Kidney tubule cell (primary cell): ENCODE measurements around the gene CFDP1.

Experiments
- DNase-seq: peaks from one replicate; pipeline ENCODE4 v3.0.0-alpha.2; 2018; ENCODE audit warnings: low spot score

The CFDP1 gene

DNA sequence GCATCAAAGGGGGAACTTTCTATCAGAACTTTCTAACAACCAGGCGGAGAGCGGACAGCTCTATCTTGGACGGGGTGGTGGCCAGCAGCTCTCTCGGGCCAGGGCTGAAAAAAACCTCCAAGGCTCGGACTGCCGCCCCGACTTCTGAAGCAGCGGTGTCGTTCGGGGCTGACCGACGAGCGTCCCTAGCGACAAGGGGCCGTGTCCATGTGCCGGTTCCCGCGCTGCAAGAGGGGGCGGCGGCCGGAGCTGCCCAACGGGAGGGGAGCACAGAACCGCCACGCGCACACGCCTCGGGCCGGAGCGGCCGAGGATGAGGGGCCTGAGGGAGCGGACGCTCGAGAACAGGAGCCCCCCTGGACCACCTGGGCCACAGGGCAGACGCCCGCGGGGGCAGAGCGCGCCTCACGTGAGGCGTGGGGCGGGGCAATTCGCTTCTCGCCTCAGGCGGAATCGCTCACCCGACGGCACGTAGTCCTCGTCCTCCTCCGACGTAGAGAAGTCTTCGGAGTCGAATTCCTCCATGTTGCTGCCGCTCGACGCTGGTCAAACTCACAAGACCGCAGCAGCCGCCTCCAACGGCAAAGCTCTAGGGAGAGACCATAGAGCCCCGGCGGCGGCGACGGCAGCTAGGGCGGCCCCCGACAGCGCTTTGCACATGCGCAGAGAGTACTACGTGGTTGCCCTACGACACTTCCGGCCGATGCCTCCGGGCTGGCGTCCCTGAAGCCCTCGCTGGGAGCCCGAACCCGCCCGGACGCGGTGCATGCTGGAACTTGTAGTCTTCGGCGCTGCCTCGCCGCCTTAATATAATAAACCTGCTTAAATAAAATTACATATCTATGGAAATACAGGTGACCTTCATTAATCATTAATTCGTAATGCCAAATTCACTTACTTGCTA lies at the start of gene CFDP1:
Gene CFDP1 (minus strand): TSS at position 676 of the 904 bp plus-strand sequence. CDS start 151 bp downstream, at position 525.
- DNase-seq, result peak; percentile 95

DNA sequence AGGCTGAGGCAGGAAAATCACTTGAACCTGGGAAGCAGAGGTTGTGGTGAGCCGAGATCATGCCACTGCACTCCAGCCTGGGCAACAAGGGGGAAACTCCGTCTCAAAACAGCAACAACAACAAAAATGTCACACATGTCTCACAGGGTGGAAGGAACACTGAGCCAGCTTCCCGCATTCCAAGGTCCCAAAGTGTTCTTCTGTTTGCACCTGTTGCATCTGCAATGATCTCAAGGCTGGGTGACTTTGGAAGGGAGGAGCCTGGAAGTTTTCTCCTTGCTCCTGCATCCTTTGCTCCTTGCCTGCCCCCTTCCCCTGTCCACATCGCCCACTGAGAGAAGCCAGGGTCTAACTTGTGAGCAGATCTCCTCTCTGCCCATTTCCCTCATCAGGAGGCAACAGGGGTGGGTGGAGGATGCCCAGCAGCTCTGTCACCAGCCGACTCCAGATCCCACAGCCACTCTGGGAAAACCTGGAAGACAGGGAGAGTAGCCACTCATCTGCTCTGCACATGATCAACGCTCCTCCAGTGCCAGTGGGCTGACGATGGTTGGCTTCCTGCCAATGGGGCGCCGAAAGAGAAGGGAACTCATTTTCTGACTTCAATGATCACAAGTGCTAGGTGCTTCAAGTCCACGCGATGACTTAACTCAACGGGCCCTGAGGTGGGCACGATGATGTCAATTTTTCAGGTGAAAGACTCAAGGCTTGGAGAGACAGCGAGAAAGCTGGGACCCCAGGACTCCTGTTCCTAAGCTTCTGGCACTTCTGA lies 49.3 kb upstream of the CFDP1 start:
- DNase-seq, result no peak

DNA sequence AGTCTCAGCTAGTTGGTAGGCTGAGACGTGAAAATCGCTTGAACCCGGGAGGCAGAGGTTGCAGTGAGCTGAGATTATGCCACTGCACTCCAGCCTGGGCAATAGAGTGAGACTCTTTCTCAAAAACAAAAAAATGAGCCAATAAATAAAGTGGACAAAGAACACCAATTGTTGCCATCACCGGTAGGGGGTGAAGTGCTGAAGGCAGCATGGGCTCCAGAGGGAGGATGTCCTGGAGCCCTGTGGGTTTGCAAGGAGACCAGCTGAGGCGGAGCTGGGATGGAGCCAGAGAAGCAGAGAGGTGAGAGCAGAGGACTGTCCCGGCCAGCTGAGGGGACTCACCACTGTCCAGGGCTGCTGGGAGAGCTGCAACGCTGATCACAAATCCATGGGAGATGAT lies 48.2 kb upstream of the CFDP1 start:
- DNase-seq, result no peak

DNA sequence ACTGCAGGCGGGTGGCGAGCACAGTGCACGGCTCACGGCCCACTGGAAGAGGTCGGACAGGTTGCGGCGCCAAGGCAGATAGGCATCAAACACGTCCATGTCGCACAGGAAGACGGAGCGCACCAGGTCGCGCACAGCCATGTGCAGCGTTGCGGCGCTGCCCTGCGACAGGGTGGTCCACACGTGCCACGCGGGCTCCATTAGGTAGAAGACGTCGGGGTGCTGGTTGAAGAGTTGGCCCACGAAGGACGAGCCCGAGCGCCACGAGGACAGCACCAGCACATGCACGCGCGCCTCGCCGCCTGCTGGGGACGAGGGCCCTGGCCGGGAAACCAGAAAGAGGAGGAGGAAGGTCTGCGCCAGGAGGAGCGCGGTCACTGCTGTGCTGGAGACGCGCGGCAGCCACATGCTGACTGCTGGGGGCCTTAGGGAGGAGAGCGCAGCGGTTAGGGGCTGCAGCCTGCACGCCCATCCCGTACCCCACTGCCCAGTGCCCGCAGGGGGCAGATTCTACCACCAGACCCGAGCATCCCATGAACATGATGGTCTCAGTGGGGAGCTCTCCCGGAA lies 46.2 kb upstream of the CFDP1 start:
- no peak for DNase-seq

DNA sequence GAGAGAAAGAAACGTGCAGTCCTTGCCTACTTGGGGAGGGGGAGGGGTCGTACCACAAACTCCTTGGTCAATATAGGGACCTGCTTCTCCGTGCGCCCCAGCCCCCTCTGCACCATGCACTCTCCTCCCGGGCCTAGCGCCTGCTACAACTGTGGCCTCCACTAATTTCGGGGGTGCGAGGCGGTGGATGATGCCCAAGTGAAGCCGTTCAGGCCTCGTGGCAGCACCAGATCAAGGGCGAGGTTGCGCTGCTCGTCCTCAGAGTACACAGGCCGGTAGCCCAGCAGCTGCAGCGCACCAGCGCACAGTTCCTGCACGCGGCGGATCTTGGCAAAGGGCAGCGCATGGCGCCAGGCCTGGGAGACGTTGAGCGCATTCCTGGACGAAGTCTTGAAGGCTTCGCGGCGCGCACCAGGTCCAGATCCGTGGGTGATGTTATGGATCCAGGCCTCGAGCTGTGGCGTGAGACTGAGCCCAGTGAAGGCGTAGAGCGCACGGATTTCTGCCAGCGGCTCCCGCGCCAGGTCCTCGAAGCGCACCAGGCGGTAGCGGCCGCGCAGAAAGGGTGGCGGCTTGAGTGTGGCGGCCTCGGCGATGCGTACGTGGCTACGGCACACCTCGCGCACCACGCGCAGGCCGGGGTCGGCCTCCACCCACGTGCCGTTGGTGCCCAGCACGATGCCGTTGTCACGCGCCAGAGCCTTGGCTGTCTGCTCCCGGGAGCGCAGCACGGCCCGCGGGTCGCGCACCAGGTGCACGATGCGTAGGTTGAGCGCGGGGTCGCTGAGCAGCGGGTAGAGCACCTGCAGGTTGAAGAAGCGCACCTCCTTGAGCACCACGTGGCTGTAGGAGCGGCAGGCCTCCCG lies 45.4 kb upstream of the CFDP1 start:
- no peak for DNase-seq

DNA sequence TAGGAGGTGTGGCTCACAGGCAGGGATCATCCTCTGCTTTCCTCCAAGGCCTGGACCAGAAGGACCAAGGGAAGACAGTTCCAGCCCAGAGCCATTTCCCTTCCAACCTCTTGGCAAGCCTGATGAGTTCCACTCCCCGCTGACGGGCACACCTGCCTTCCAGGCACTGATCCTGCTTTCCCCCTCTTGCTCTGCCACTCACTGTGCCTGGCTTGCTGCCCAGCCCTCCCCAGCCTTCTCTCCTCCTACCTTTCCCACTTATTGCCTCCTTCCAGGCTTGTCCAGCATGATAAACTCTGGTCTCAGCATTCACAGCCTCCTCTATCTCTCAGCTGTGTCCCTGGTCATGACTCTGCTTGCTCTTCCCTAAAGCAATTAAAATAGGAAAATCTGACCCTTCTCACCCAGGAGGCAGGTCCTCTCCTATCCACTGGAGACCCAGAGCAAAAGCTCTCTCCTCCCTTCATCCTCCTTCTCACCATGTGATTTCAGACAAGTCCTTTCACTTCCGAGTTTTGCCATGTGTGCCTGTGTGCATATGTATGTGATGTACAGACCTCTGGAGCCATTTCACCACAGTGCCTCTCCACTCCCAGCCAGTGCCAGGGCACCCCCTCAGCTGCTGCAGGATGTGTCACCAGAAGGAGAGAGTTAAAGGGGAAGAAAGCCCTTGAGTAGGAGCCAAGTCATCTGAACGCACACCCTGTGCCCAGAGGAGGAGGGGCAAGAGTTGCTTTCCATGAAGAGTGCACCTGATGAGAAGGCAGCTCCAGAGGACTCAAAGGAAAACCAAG lies 44.6 kb upstream of the CFDP1 start:
- peak; percentile 59 for DNase-seq

DNA sequence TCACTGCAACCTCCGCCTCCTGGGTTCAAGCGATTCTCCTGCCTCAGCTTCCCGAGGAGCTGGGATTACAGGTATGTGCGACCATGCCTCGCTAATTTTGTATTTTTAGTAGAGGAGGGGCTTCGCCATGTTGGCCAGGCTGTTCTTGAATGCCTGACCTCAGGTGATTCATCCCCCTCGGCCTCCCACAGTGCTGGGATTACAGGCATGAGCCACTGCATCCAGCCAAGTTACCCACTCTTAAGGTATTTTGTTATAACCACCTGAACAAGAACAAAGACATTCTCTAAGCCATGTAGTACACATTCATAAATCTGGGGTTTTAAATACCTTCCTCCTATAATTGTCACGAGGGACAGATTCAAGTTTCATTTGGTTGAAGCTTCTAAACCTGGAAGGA lies 43.5 kb upstream of the CFDP1 start:
- peak; percentile 95 for DNase-seq

DNA sequence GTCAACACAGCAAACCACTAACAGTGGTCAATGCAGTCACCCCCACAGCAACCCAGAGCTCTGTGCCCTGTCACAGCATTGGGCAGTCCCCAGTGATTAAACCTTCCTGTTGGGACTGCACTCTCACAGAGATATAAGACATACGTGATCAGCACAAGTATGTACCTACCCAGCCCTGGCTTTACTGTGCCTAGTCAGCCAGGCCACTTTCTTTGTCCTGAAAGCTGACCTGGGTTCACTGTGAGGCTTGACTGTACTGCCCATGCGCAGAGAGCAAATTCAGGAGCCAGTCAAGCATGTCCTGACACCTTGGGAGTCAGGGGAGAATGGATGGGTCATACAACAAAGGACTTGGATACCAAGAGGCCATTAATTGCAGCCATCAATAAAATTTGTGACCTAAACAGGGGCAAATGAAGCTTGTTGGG lies 42.1 kb upstream of the CFDP1 start:
- DNase-seq, result peak; percentile 78

DNA sequence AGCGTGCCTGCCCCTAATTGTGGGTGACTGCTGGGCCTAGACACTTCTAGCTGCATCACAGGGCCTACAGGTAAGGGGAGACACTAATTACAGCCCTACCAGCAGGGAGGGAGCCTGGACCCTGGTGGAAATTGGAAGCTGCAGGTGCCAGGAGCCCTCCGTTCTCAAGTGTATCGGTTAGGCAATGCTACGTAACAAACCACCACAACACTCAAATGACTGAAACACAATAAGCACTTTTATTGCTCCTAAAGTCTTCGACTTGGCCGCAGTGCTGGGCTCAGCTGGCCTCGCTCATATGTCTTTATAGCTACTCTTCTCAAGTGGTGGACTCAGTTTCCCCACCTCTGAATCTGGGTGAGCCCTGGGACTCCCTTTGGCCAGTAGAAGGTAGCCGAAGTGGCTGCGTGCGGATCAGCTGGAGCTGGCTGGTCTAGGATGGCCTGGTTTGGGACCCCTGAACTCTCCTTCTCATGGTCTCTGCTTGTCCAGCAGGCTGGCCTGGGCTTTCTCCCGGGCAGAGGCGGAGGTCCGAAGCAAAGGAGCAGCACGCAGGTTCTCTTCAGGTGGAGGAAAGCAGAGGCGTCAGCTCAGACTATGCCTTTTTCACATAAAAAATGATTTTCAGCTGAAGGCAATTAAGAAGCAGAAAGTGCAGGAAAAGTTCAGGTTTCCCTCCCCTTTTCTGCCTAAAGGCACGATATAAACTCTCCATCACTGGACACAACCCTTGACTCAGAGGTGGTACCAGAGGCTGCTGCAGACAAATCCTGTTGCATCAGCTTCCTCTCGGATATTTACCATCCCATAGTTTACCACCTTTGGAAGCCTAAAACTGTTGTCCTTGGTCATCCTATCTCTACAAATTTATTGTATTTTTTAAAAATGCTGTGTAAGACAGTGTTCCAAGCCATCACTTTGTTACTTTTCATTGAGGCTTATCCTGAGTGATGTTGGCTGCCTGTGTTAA lies 39.9 kb upstream of the CFDP1 start:
- no peak for DNase-seq

DNA sequence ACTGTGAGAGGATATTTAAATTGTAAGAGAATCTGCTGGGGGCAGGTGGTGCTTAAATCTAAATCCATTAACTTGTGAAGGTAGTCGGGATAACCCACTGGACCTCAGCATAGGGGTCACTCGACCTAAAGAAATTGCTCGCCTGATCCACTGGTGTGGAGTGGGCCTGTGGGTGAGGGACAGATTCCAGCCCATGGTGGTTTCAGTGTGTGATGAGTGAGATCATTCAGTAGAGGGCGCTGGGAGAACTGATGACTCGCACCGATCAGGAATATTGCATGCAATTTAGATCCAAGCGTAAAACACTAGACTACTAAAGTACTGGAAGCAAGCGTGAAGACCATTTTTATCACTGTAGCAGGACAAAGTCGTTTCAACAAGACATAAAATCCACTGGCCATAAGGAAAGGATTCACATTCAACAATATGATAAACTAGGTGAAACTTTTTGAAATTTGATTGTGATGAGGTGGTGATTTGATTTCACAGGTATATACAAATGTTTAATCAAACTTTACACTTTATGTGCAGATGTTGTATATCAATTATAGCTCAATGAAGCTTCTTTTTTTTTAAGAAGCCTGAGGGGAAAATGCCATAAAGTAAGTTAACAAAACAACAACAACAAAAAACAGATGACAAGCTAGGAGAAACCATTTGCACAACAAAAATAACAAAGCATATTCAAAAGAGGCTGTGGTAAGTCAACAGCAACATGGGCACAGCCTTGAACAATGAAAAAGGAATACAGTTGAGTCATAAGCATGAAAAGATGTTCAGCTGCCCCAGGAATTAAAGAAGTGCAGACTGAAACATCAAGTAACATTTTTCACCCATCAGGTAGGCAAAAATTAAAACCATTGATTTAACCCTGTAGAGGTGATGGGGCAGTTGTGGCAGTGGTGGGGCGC lies 38.7 kb upstream of the CFDP1 start:
- DNase-seq, result peak; percentile 58

DNA sequence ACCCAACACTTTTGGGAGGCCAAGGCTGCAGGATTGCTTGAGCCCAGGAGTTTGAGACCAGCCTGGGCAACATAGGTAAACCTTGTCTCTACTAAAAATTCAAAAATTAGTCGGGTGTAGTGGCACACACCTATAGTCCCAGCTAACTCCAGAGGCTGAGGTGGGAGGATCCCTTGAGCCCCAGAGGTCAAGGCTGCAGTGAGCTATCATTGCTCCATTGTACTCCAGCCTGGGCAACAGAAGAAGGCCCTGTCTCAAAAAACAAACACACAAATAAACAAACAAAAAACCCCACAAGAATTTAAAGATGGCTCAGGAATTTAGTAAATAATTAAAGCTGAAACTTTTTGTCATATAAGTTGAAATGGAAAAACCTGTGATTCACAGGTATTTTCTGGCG lies 33.5 kb upstream of the CFDP1 start:
- no peak for DNase-seq

DNA sequence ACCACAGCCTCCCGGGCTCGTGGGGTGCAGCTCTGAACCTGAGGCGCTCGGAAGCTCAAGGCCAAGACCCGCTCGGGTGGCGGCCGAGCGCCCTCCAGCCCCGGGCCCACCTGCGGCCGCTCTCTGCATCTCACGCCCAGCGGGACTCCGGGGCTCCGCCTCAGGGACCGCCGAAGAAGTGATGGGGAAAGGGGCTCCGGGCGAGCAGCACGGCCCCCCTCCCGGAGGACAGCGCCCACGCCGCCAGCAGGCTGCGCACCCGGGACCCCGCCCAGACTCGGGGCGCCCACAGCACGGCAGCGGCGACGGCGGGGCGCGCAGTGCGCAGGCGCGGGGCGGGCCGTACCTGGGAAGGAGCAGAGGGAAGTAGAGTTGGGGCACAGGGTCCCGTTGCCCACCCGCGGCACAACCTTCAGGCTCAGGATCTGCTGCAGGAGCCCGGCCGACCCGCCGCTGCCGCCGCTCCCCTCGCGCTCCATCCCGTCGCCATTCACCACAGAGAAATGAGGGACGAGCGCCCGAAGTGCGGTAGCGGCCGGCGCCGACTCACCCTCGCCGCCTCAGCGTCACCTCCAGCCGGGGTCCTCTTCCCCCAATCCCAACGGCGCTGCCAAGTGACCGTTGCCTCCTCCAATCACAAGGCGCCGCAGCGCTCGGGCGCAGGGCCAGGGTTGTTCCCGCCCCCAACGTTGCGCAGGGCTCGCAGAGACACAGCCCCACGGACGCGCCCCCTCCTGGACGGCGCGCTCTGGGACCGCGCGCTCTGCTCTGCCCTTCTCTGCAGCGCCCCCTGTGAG lies 31.0 kb upstream of the CFDP1 start, which contains the start of gene TMEM170A:
Gene TMEM170A (minus strand): TSS at position 568 of the 797 bp plus-strand sequence. CDS start 89 bp downstream, at position 479.
- peak; percentile 99 for DNase-seq

DNA sequence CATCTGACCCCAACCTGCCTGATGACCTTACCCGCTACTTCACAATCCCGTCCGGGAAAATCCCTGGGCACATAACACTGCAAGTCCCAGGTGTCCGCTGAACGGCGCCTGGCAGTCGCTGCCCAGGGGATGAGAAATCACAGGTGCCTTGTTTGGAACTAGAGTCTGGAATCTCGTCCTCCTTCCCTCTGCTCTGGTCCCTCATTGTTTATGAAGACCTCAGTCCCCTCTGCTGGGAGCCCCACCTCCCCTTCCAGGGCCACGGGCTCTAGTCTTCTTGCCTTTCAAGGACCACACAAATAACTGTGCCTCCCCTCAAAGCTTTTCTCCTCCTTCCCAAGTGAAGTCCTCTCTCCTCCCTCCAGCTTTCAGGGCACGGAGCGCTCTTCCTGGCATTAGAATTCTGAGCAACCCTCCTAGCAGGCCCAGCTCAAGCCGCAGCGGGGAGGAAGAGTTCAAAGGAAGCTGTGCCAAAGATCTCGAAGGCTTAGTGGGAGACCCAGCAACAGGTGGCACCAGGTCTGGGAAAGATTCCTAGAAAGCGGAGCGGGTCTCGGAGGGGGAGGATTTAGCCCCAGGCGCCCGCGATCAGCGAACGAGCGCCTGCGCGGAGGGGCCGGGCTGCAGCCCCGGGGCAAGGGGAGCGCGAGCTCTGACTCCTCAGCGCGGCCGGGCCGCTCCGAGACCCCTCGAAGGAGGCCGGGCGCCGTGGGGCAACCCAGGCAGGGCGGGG lies 30.3 kb upstream of the CFDP1 start:
- DNase-seq, result peak; percentile 56

DNA sequence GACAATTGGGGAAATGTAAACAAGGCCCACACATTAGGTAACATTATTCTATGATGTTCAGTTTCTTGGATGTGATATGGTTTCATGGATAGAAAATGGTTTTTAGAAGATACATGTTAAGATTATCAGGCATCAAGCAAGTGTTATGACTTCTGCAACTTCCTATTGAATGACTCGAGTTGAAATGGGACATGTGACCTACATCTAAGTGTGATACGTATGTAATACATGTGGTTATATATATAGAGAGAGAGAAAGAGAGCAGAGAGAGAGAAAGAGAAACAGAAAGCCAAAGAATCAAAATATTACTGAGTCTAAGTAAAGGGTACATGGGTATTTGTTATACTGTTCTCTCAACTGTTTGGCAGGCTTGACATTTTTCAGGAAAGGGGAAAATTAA lies 29.5 kb upstream of the CFDP1 start:
- no peak for DNase-seq

DNA sequence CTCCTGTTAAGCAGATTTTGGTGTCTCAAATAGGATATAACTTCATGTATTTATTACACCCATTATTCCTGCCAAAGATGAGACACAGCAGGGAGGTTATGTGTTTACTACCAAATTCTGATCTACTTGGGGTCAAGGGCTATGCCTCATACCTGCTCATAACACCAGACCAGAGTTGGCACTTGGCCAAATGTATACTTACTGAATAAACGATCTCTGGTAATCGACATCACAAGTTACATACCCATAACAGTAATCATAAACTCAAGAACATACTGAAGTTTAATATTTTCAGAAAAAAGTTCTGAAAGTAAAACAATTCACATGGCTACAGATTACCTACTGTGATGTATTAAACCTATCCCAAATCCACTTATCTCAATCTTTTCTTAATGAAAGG lies 28.3 kb upstream of the CFDP1 start:
- DNase-seq, result no peak

DNA sequence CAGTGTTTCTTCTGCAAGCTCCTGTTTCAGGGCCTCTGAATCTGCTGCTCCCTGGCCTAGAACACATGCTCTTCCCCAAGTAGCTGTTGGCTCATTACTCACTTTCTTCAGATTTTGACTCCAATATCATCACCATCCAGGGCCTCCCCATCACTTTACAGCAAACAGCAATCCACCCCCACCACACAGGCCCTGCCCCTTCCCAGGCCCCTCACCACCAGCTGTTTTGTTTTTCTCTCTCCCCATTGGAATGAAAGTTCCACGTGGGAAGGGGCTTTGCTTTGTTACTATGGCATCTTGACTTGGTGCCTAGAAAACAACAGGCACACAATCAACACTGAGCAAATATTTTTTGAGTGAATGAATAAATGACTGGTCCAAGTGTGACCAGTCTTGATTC lies 27.1 kb upstream of the CFDP1 start:
- DNase-seq, result no peak

DNA sequence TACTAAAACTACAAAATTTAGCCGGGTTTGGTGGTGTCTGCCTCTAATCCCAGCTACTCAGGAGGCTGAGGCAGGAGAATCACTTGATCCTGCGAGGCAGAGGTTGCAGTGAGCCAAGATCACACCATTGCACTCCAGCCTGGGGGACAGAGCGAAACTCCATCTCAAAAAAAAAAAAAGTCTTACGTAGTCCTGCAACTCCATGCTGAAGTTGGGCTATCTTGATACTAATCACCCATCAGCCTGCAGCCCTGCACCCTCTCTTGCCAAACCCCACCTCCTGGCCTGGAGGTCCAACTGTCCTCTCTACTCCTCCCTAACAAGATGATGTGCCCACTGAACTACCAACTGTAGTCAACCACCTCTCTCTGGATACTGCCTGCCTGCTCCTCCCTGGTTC lies 26.4 kb upstream of the CFDP1 start:
- DNase-seq, result no peak
